HepG2 (cell line): ENCODE results near the gene TBC1D1. TPM values are rescaled to one million over a fixed set of nuclear protein-coding genes. Genes with fewer than 3 reads are reported as not detected.
A peak's percentile ranks its signal among the peaks of the same experiment; 100 is the strongest.

ENCODE experiments used
- FOXM1 ChIP-seq: sonication (generic); formaldehyde crosslinking; IDR thresholded peaks from 2 replicates; pipeline ENCODE4 v1.5.0; 2020; ENCODE audit warnings: missing genetic modification reagents
- RERE ChIP-seq: IDR thresholded peaks from 2 replicates; pipeline ENCODE4 v1.6.1; 2016; ENCODE audit warnings: low read depth, missing genetic modification reagents, missing compliant biosample characterization
- SIN3B ChIP-seq: fragments of 150-350 bp; IDR thresholded peaks from 2 replicates; pipeline ENCODE4 v1.6.1; 2014; ENCODE audit warnings: low read length
- SP1 ChIP-seq, 2 experiments: fragments of 450-650 bp in 1 of 2; sonication (generic) in 1 of 2; formaldehyde crosslinking in 1 of 2; IDR thresholded peaks; 2 replicates each; pipeline versions ENCODE4 v1.4.0 to v1.6.1; 2016 to 2020; ENCODE audit warnings: missing genetic modification reagents in 1 of 2
- SP2 ChIP-seq: sonication (generic); formaldehyde crosslinking; IDR thresholded peaks from 2 replicates; pipeline ENCODE4 v1.5.1; 2020; ENCODE audit warnings: mild to moderate bottlenecking, missing genetic modification reagents
- TFDP2 ChIP-seq: sonication (generic); formaldehyde crosslinking; IDR thresholded peaks from 2 replicates; pipeline ENCODE4 v1.4.0; 2020; ENCODE audit warnings: missing genetic modification reagents
- THAP9 ChIP-seq: sonication (generic); formaldehyde crosslinking; IDR thresholded peaks from 2 replicates; pipeline ENCODE4; 2020; ENCODE audit warnings: missing genetic modification reagents, mild to moderate bottlenecking, borderline replicate concordance
- TIGD3 ChIP-seq: sonication (generic); formaldehyde crosslinking; IDR thresholded peaks from 2 replicates; pipeline ENCODE4 v1.5.1; 2020; ENCODE audit warnings: mild to moderate bottlenecking, missing genetic modification reagents, borderline replicate concordance
- ZBTB14 ChIP-seq: sonication (generic); formaldehyde crosslinking; IDR thresholded peaks from 2 replicates; pipeline ENCODE4 v1.4.0; 2020; ENCODE audit warnings: missing genetic modification reagents
- ZMYM4 ChIP-seq: sonication (generic); formaldehyde crosslinking; IDR thresholded peaks from 2 replicates; pipeline ENCODE4 v1.8.1; 2023; ENCODE audit warnings: mild to moderate bottlenecking, missing genetic modification reagents
- ZNF282 ChIP-seq: fragments of 450-650 bp; IDR thresholded peaks from 2 replicates; pipeline ENCODE4 v1.6.1; 2018; ENCODE audit not compliant: partially characterized antibody
- ZNF326 ChIP-seq: sonication (generic); formaldehyde crosslinking; IDR thresholded peaks from 2 replicates; pipeline ENCODE4 v1.4.0; 2020; ENCODE audit warnings: missing genetic modification reagents, borderline replicate concordance
- ZNF530 ChIP-seq: sonication (generic); formaldehyde crosslinking; IDR thresholded peaks from 2 replicates; pipeline ENCODE4 v1.5.0; 2020; ENCODE audit warnings: low read depth, mild to moderate bottlenecking, missing genetic modification reagents
- ZNF678 ChIP-seq: sonication (generic); formaldehyde crosslinking; IDR thresholded peaks from 2 replicates; pipeline ENCODE4 v1.4.0; 2020; ENCODE audit warnings: mild to moderate bottlenecking, missing genetic modification reagents
- ZNF761 ChIP-seq: sonication (generic); formaldehyde crosslinking; conservative IDR thresholded peaks from 2 replicates; pipeline ENCODE4 v1.4.0; 2020; ENCODE audit warnings: mild to moderate bottlenecking, missing genetic modification reagents
- ZNF780A ChIP-seq: sonication (generic); formaldehyde crosslinking; IDR thresholded peaks from 2 replicates; pipeline ENCODE4 v1.8.0; 2022; ENCODE audit warnings: mild to moderate bottlenecking, missing genetic modification reagents, moderate library complexity
- ZNF83 ChIP-seq: sonication (generic); formaldehyde crosslinking; IDR thresholded peaks from 2 replicates; pipeline ENCODE4 v1.4.0; 2020; ENCODE audit warnings: missing genetic modification reagents, mild to moderate bottlenecking, borderline replicate concordance
- ZNF850 ChIP-seq: sonication (generic); formaldehyde crosslinking; conservative IDR thresholded peaks from 2 replicates; pipeline ENCODE4 v1.9.0; 2021; ENCODE audit warnings: mild to moderate bottlenecking, missing genetic modification reagents
- ZNF879 ChIP-seq: sonication (generic); formaldehyde crosslinking; IDR thresholded peaks from 2 replicates; pipeline ENCODE4 v1.8.1; 2023; ENCODE audit warnings: missing genetic modification reagents
- polyA plus RNA-seq, 8 experiments: library from polyadenylated mRNA; depleted of rRNA in 3 of 8; stranded (reverse) in 7 of 8; unstranded in 1 of 8; fragments of >200 nt; fragmentation: Illumina TruSeq in 4 of 8; extraction: Trizol in 4 of 8; gene quantifications; 2 replicates each; pipeline versions ENCODE4 v1.2.1 to v1.2.3, GENCODE V29; 2011 to 2016; ENCODE audit warnings: low read depth in 4 of 8, missing spikeins in 1 of 8, mixed read lengths in 1 of 8; ENCODE audit not compliant: insufficient read depth in 1 of 8
- total RNA-seq, 5 experiments: library from RNA; depleted of rRNA; stranded (reverse); fragments of >200 nt; fragmentation: Illumina TruSeq; extraction: Trizol; gene quantifications; 2 replicates each; pipeline ENCODE4 v1.2.3, GENCODE V29; 2016; ENCODE audit warnings: low read depth in 1 of 5

TBC1D1 gene
- total and polyA plus RNA-seq, 2 of the 13 experiments (the other 11 are each of a cell fraction or from before 2014, with no cell fraction given): 37.3 to 62.8 TPM

GRCh38 chr4:37958932-37959331 lies 68.0 kb downstream of the TBC1D1 start (continued):
- TF ChIP-seq RERE (CRISPR knock-in tag) (0 out of 2 replicates have a peak, but pooled peaks have one; percentile 51), ZNF83 (CRISPR knock-in tag) (no peak), TIGD3 (no peak), ZNF780A (no peak), FOXM1 (CRISPR knock-in tag) (no peak), ZNF678 (CRISPR knock-in tag) (no peak), THAP9 (CRISPR knock-in tag) (no peak), ZMYM4 (CRISPR knock-in tag) (peak; percentile 86), SP1 (IDR thresholded peaks at IDR 0.05) (no peak), SP1 (CRISPR knock-in tag; IDR thresholded peaks at IDR 0.05) (no peak), ZNF530 (CRISPR knock-in tag) (no peak), TFDP2 (CRISPR knock-in tag) (no peak), SIN3B (no peak), ZNF761 (CRISPR knock-in tag) (no peak), ZNF282 (no peak), ZNF879 (CRISPR knock-in tag) (no peak), SP2 (CRISPR knock-in tag) (no peak), ZNF326 (no peak), ZNF850 (CRISPR knock-in tag) (no peak), ZBTB14 (CRISPR knock-in tag) (no peak)
